Measurements from ENCODE around the gene ARL15. TPM values are rescaled to one million over a fixed set of nuclear protein-coding genes. Genes with fewer than 3 reads are reported as not detected.

The ARL15 gene
- total and polyA plus RNA-seq, 5 donors from 2014 or later = 16.5 to 27.7 (median 19.1) TPM

GRCh38 chr5:54000011-54000410 is 310.4 kb downstream of the ARL15 start:
- no peaks in the 10 kb centered on the region for H3K27me3 ChIP-seq (ENCODE audit: control insufficient read depth, insufficient read depth, low read length)
- no peak overlapping the region for H3K4me3 ChIP-seq (ENCODE audit: low read depth, low read length)
- no peaks in the 10 kb centered on the region for H3K36me3 ChIP-seq (ENCODE audit: control insufficient read depth, insufficient read depth, low read length)
- peaks cover 7% of the 10 kb centered on the region for H3K36me3 Mint-ChIP-seq
- ATAC-seq (ENCODE audit: low read depth in 2 of 2) = no peak
- H3K9me3 ChIP-seq (ENCODE audit: control insufficient read depth in 2 of 2, low read length in 2 of 2) = no peaks in the 10 kb centered on the region
- H3K27ac Mint-ChIP-seq = no peak overlapping the region
- H3K4me1 ChIP-seq (ENCODE audit: control insufficient read depth, insufficient read depth, low read length, poor library complexity, severe bottlenecking) = no peaks in the 10 kb centered on the region
- H3K27ac ChIP-seq (ENCODE audit: insufficient read depth, low read length, poor library complexity, severe bottlenecking) = no peak overlapping the region
- H3K4me3 Mint-ChIP-seq = no peak overlapping the region
- H3K4me1 Mint-ChIP-seq = peaks cover 0 to 6% (median 3%) of the 10 kb centered on the region in 4 donors
- DNase-seq = no peak
- no peaks in the 10 kb centered on the region for H3K27me3 Mint-ChIP-seq
- peaks cover 0 to 4% (median 0%) of the 10 kb centered on the region in 7 donors for H3K9me3 Mint-ChIP-seq

GRCh38 chr5:53997736-53998627 is 312.4 kb downstream of the ARL15 start:
- Mint-ChIP-seq H3K4me1 (peaks cover 0 to 6% (median 3%) of the 10 kb centered on the region in 4 donors), H3K9me3 (peaks cover 0 to 7% (median 0%) of the 10 kb centered on the region in 7 donors), H3K36me3 (peaks cover 8% of the 10 kb centered on the region), H3K4me3 (no peak overlapping the region), H3K27me3 (no peaks in the 10 kb centered on the region), H3K27ac (peak overlapping the region in 1 of 3 donors; percentile 5)
- Histone ChIP-seq H3K9me3 (ENCODE audit: control insufficient read depth in 2 of 2, low read length in 2 of 2) (no peaks in the 10 kb centered on the region), H3K4me3 (ENCODE audit: low read depth, low read length) (no peak overlapping the region), H3K4me1 (ENCODE audit: control insufficient read depth, insufficient read depth, low read length, poor library complexity, severe bottlenecking) (no peaks in the 10 kb centered on the region), H3K27me3 (ENCODE audit: control insufficient read depth, insufficient read depth, low read length) (no peaks in the 10 kb centered on the region), H3K36me3 (ENCODE audit: control insufficient read depth, insufficient read depth, low read length) (no peaks in the 10 kb centered on the region), H3K27ac (ENCODE audit: insufficient read depth, low read length, poor library complexity, severe bottlenecking) (no peak overlapping the region)
- no peak for ATAC-seq (ENCODE audit: low read depth in 2 of 2)
- DNase-seq = no peak

DNA sequence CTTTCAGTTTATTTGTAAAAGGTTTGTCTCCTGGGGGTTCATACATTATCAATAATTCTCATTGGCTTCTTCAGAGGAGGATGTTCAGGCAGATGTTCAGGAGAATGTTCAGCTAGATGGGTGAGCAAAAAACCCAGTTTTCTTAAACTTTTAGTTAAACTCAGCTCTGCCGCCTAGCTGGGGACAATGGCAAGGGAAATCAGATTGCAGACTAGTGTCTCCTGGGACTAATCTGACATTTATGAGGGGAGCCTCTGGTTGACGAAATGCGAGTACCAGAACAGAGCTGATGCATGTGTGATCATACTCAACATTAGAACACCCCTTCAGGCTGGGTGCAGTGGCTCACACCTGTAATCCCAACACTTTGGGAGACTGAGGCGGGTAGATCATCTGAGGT is 314.4 kb downstream of the ARL15 start:
- Mint-ChIP-seq H3K36me3 (peaks cover 8% of the 10 kb centered on the region), H3K4me3 (peak overlapping the region in 1 of 4 donors; percentile 66), H3K4me1 (peaks cover 0 to 6% (median 3%) of the 10 kb centered on the region in 4 donors), H3K9me3 (peaks cover 0 to 3% (median 0%) of the 10 kb centered on the region in 7 donors), H3K27ac (no peak overlapping the region), H3K27me3 (no peaks in the 10 kb centered on the region)
- Histone ChIP-seq H3K4me1 (ENCODE audit: control insufficient read depth, insufficient read depth, low read length, poor library complexity, severe bottlenecking) (no peaks in the 10 kb centered on the region), H3K27ac (ENCODE audit: insufficient read depth, low read length, poor library complexity, severe bottlenecking) (no peak overlapping the region), H3K9me3 (ENCODE audit: control insufficient read depth in 2 of 2, low read length in 2 of 2) (no peaks in the 10 kb centered on the region), H3K36me3 (ENCODE audit: control insufficient read depth, insufficient read depth, low read length) (no peaks in the 10 kb centered on the region), H3K27me3 (ENCODE audit: control insufficient read depth, insufficient read depth, low read length) (no peaks in the 10 kb centered on the region), H3K4me3 (ENCODE audit: low read depth, low read length) (no peak overlapping the region)
- ATAC-seq (ENCODE audit: low read depth in 2 of 2) (no peak), DNase-seq (no peak)

DNA sequence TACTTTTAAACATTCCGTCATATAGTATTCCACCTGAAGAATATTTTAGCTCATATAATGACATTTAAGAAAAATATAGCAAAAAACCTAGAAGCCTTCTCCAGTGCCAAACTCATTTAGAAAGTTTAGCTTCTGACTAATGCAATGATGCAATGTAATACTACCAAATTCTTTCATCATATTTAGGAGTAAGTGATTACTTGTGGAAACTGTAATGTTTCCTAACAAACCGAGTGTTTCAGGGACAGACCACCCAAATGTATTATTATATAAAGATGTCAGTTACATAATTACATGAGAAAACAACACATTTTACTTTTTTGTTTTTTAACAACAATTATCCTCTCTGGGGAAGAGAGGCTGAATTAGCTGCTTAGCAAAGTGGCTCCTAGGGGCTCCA is 316.2 kb downstream of the ARL15 start:
- peaks cover 0 to 3% (median 0%) of the 10 kb centered on the region in 7 donors for H3K9me3 Mint-ChIP-seq
- Histone ChIP-seq H3K27me3 (ENCODE audit: control insufficient read depth, insufficient read depth, low read length) (no peaks in the 10 kb centered on the region), H3K9me3 (ENCODE audit: control insufficient read depth in 2 of 2, low read length in 2 of 2) (no peaks in the 10 kb centered on the region), H3K4me3 (ENCODE audit: low read depth, low read length) (no peak overlapping the region), H3K27ac (ENCODE audit: insufficient read depth, low read length, poor library complexity, severe bottlenecking) (no peak overlapping the region), H3K36me3 (ENCODE audit: control insufficient read depth, insufficient read depth, low read length) (no peaks in the 10 kb centered on the region), H3K4me1 (ENCODE audit: control insufficient read depth, insufficient read depth, low read length, poor library complexity, severe bottlenecking) (no peaks in the 10 kb centered on the region)
- H3K36me3 Mint-ChIP-seq = peaks cover 8% of the 10 kb centered on the region
- no peaks in the 10 kb centered on the region for H3K27me3 Mint-ChIP-seq
- DNase-seq (no peak), ATAC-seq (ENCODE audit: low read depth in 2 of 2) (no peak)
- no peak overlapping the region for H3K27ac Mint-ChIP-seq
- H3K4me3 Mint-ChIP-seq = no peak overlapping the region
- peaks cover 0 to 6% (median 3%) of the 10 kb centered on the region in 4 donors for H3K4me1 Mint-ChIP-seq

DNA sequence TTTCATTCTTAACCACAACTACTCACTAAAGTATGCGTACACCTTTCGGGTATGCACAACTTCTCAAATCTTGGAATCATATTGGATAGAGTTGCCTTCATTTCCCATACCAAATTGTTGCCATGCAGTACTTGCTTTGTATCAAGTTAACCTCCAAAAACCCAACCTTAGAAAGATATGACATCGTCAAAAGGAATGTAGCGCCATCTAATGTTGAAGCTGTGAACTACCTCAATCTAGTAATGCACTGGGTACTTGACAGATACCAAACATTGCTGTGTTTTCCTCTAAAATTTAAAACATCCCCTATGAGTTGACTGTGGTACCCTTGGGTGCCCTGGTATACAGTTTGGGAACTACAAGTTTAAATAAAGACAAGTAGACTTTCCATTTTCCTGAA is 318.4 kb downstream of the ARL15 start:
- no peak overlapping the region for H3K27ac Mint-ChIP-seq
- H3K4me1 Mint-ChIP-seq = peaks cover 0 to 6% (median under 1%) of the 10 kb centered on the region in 4 donors
- H3K36me3 Mint-ChIP-seq = peaks cover 11% of the 10 kb centered on the region
- no peak overlapping the region for H3K4me3 Mint-ChIP-seq
- H3K27me3 Mint-ChIP-seq = no peaks in the 10 kb centered on the region
- Histone ChIP-seq H3K4me3 (ENCODE audit: low read depth, low read length) (no peak overlapping the region), H3K36me3 (ENCODE audit: control insufficient read depth, insufficient read depth, low read length) (no peaks in the 10 kb centered on the region), H3K27ac (ENCODE audit: insufficient read depth, low read length, poor library complexity, severe bottlenecking) (no peak overlapping the region), H3K4me1 (ENCODE audit: control insufficient read depth, insufficient read depth, low read length, poor library complexity, severe bottlenecking) (no peaks in the 10 kb centered on the region), H3K27me3 (ENCODE audit: control insufficient read depth, insufficient read depth, low read length) (no peaks in the 10 kb centered on the region), H3K9me3 (ENCODE audit: control insufficient read depth in 2 of 2, low read length in 2 of 2) (no peaks in the 10 kb centered on the region)
- ATAC-seq (ENCODE audit: low read depth in 2 of 2) = no peak
- H3K9me3 Mint-ChIP-seq = peaks cover 0 to 3% (median 0%) of the 10 kb centered on the region in 7 donors
- peak in 1 of 3 donors; percentile 11 for DNase-seq

DNA sequence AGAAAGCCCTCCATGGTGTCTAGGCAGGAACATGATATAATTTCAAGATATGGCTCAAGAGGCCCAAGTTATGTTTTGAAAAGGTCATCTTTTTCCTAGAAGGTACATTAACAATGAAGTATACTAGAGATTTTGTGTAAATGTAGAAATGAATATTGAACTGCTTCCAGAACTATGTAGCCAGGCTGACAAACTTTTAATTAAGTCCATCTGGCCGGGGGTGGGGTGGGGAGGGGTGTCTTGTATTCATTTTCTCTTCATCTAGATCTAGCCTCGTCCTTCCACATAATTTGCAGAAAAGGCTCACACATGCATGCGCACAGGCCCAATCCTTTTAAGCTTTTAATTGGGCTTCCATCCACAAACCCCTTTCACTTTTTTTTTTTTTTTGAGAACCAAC is 323.3 kb downstream of the ARL15 start:
- no peak overlapping the region for H3K4me3 ChIP-seq (ENCODE audit: low read depth, low read length)
- no peaks in the 10 kb centered on the region for H3K9me3 ChIP-seq (ENCODE audit: control insufficient read depth in 2 of 2, low read length in 2 of 2)
- H3K27ac ChIP-seq (ENCODE audit: insufficient read depth, low read length, poor library complexity, severe bottlenecking) = no peak overlapping the region
- H3K27me3 Mint-ChIP-seq = no peaks in the 10 kb centered on the region
- peaks cover 0 to 11% (median 0%) of the 10 kb centered on the region in 4 donors for H3K4me1 Mint-ChIP-seq
- no peak for DNase-seq
- ATAC-seq (ENCODE audit: low read depth in 2 of 2) = no peak
- H3K4me1 ChIP-seq (ENCODE audit: control insufficient read depth, insufficient read depth, low read length, poor library complexity, severe bottlenecking) = no peaks in the 10 kb centered on the region
- H3K27ac Mint-ChIP-seq = no peak overlapping the region
- H3K9me3 Mint-ChIP-seq = peaks cover 0 to 17% (median 10%) of the 10 kb centered on the region in 7 donors
- no peak overlapping the region for H3K4me3 Mint-ChIP-seq
- peaks cover 30% of the 10 kb centered on the region for H3K36me3 Mint-ChIP-seq
- H3K27me3 ChIP-seq (ENCODE audit: control insufficient read depth, insufficient read depth, low read length) = no peaks in the 10 kb centered on the region
- H3K36me3 ChIP-seq (ENCODE audit: control insufficient read depth, insufficient read depth, low read length) = no peaks in the 10 kb centered on the region

DNA sequence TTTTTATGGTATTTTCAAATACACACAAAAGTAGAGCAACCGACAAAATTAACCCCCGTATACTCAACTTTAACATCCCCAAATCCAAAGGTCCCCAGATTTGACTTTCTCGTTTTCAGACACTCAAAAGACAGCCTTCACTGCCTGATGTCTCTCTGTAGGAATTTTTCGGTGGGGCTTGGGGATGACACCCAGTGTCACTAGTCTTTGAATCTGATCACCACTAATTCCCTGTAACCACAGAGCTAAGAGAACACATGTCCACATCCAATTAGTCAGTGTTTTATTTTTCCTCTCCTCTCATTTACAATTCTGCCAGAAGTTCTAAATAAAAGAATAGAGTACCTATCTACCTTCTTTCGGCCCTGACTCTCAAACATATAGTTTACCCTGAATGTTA is 324.6 kb downstream of the ARL15 start:
- H3K9me3 Mint-ChIP-seq = peaks cover 0 to 17% (median 10%) of the 10 kb centered on the region in 7 donors
- H3K27me3 Mint-ChIP-seq = no peaks in the 10 kb centered on the region
- Histone ChIP-seq H3K4me3 (ENCODE audit: low read depth, low read length) (no peak overlapping the region), H3K4me1 (ENCODE audit: control insufficient read depth, insufficient read depth, low read length, poor library complexity, severe bottlenecking) (no peaks in the 10 kb centered on the region), H3K27ac (ENCODE audit: insufficient read depth, low read length, poor library complexity, severe bottlenecking) (no peak overlapping the region), H3K9me3 (ENCODE audit: control insufficient read depth in 2 of 2, low read length in 2 of 2) (no peaks in the 10 kb centered on the region), H3K36me3 (ENCODE audit: control insufficient read depth, insufficient read depth, low read length) (no peaks in the 10 kb centered on the region), H3K27me3 (ENCODE audit: control insufficient read depth, insufficient read depth, low read length) (no peaks in the 10 kb centered on the region)
- H3K4me3 Mint-ChIP-seq = no peak overlapping the region
- peaks cover 0 to 11% (median 0%) of the 10 kb centered on the region in 4 donors for H3K4me1 Mint-ChIP-seq
- no peak for ATAC-seq (ENCODE audit: low read depth in 2 of 2)
- no peak for DNase-seq
- no peak overlapping the region for H3K27ac Mint-ChIP-seq
- H3K36me3 Mint-ChIP-seq = peaks cover 30% of the 10 kb centered on the region
